GM19397 (cell line): ENCODE results near the gene ACMSD.
"Not testable (repeated sequence)": the region's sequence is repeated elsewhere in the genome, so short reads cannot be mapped to it uniquely, and the experiment has no call there.

ENCODE experiments used
- ATAC-seq: cut with Tn5 transposase; IDR thresholded peaks from one replicate; pipeline ENCODE4 v1.9.1; 2021; ENCODE audit warnings: mild to moderate bottlenecking, moderate library complexity; ENCODE audit not compliant: unreplicated experiment

ACMSD gene

GRCh38 chr2:134838143-134838620 is at the start of gene ACMSD:
TSS of gene ACMSD (plus strand) at chr2:134838616. CDS start at chr2:134838683, 67 bp downstream.
- no peak for ATAC-seq

GRCh38 chr2:134790487-134790886 is 47.9 kb upstream of the ACMSD start:
- ATAC-seq: no peak

DNA sequence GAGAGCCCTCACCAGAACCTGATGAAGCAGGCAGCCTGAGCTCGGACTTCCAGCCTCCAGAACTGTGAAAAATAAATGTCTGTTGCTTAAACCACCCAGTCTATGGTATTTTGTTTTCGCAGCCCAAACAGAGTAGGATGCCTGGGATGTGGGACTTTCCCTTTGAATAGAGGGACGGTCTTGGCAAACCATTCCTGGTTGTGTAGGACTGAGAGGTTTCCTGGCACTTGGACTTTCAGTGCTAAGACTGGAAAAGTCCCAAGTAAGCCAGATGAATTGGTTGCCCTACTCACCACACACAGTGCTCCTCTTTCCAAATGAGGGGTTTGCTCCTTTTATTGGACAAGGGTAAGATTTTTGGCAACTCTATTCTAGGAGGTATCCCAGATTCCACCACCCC is 46.8 kb upstream of the ACMSD start:
- ATAC-seq: no peak

- no peak for ATAC-seq
Observed at GRCh38 chr2:134792186-134792585, 46.2 kb upstream of the ACMSD start.

DNA sequence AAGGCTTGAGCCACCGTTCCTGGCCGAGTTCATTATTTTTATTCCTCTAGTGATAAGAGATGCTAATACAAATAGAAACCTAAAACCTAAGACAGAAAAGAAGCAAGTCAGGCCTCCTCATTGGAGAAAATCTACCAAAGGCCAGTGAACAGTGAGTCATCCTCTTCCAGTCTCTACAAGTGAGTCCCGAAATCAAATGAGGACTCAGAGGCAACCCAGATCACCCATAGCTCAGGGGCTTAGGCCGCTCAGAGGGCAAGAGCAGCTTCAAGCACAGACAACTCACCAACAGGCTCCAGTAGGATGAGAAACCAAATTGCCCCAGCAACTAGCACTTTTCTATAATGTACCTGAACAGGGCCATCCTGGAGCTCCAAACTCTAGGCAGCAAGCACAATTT is 42.7 kb upstream of the ACMSD start:
- ATAC-seq: no peak

- ATAC-seq: no peak
Observed at GRCh38 chr2:134796373-134796772, 42.0 kb upstream of the ACMSD start.

DNA sequence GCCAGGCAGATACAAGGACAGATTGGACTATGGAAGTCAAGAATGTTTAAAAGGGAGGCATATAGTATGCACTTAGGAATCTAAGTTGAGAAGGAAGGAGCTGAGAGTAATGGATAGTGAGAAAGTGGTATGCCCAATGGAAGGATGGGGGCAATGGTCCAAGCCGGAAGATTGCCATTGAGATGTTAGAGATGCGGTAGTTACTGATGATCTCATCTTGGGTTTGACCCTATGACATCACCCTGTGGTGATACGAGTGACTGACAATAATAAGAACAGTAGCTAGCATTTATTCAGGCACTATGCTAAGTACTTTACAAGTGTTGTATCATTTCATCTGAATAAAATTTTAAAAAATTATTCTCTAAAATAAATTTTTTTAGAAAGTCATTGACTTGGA is 38.5 kb upstream of the ACMSD start:
- no peak for ATAC-seq

- no peak for ATAC-seq
Observed at GRCh38 chr2:134800341-134800740, 38.1 kb upstream of the ACMSD start.

DNA sequence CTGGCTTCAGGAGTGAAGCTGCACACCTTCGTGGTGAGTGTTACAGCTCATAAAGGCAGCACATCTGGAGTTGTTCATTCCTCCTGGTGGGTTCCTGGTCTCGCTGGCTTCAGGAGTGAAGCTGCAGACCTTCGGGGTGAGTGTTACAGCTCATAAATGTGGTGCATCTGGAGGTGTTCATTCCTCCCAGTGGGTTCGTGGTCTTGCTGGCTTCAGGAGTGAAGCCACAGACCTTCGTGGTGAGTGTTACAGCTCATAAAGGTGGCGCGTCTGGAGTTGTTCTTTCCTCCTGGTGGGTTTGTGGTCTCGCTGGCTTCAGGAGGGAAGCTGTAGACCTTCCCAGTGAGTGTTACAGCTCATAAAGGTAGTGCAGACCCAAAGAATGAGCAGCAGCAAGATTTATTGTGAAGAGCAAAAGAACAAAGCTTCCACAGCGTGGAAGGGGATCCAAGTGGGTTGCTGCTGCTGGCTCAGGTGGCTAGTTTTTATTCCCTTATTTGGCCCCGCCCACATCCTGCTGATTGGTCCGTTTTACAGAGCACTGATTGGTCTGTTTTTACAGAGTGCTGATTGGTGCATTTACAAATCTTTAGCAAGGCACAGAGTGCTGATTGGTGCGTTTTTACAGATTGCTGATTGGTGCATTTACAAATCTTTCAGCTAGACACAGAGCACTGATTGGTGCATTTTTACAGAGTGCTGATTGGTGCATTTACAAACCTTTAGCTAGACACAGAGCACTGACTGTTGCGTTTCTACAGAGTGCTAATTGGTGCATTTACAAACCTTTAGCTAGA is 34.6 kb upstream of the ACMSD start:
- ATAC-seq: not testable (repeated sequence)

DNA sequence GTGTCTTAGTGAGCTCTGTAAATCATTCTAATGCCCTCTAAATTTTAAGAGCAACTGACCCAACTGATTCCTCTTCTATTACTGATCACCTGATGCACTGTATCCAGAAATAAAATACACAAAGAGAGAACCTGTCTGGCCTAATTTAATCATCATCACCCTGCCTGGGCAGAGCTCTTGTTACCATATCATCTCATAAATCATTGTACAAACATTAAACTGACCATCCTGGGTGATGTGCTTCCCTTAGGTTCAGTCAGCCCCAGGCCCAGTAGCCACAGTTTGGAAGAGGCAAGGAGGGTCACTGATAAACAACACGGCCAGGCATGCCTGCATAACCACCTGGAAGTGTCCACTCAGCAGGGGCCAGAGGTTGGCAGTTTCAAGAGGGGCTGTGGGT is 22.7 kb upstream of the ACMSD start:
- ATAC-seq: no peak

- ATAC-seq: no peak
Observed at GRCh38 chr2:134818321-134818720, 20.1 kb upstream of the ACMSD start.

- no peak for ATAC-seq
Observed at GRCh38 chr2:134819334-134819733, 19.1 kb upstream of the ACMSD start.

- ATAC-seq: no peak
Observed at GRCh38 chr2:134823431-134823830, 15.0 kb upstream of the ACMSD start.

DNA sequence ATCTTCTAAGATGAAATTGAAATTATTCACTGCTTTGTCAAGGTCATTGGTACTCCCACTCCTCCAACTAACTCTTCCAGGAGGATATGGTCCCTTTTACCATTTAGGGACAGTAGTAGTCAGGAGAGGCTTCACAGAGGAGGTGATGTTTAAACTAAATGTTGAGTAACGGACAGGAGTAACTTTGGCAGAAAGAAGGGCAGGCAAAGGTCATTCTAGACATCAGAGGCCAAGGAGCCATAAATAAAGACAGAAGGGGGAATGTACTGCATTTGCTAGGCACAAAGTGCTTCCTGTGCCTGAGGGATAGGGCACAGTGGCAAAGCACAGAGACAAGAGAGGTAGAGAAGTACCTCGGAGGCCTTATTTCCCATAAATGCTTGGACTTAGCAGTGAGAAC is 14.6 kb upstream of the ACMSD start:
- no peak for ATAC-seq

DNA sequence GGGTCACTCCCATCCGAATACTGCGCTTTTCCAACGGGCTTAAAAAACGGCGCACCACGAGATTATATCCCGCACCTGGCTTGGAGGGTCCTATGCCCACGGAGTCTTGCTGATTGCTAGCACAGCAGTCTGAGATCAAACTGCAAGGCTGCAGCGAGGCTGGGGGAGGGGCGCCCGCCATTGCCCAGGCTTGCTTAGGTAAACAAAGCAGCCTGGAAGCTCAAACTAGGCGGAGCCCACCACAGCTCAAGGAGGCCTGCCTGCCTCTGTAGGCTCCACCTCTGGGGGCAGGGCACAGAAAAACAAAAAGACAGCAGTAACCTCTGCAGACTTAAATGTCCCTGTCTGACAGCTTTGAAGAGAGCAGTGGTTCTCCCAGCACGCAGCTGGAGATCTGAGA is 12.7 kb upstream of the ACMSD start:
- not testable (repeated sequence) for ATAC-seq

GRCh38 chr2:134835471-134835870 is 2.9 kb upstream of the ACMSD start:
- no peak for ATAC-seq

DNA sequence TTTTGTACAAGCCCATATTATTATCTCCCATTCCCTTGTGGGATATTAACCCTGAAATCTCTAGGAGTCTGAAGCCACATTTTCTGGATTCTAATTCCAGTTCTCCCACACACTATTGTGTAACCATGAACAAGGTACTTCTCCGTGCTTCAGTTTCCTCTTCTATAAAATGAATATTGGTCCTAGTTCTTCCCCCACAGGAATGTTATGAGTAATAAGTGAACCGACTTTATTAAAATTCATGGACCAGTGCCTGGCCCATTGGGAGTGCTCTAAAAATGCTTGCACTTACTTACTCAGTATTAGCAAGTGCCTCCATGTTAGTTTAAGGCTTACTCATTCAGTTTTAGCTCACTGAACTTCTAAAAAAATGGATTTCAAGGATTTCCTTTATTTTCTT is 1.4 kb upstream of the ACMSD start:
- ATAC-seq: no peak

DNA sequence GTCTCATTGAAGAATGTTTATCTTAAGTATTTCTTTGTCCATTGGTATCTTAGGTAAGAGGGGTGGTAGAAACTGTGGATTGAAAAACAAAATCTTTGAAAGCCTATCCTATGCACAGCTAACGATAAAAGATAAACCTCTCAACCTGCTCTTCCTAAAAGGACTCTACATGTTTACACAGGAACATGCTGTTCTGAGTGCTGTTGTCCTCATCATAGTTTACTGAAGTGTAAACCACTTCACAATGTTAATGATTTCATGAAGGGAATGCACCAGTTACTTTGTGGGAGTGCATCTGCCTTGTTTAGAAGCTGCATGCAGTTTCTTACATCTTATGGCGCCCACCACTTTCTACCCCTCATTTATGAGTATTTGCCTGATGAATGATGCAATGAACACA is 1.2 kb downstream of the ACMSD start:
- ATAC-seq: no peak

DNA sequence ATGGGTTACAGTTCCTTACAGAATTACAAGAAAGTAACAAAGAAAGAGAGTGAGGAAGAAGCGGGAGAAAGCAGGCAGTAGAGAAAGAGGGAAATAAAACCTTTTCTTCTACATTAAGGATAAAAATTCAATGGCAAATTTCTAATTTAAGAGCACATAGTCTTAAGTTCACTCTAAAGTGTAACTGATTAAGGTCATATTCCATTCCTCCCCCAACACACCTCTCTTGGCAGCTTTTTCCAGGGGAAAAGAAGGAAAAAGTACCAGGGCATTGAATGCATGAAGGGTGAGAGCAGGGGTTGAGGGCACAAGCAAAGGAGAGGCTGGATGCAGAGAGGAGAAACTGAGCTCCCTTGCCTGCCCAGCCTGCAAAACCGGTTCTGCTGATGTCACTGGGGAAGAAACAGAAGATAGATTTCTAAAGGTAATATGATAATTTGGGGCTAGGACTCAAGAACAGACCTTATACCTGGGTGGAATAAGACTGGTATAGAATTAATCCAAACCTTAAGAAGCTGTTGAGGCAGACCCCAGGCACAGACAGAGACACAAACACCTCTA is 4.6 kb downstream of the ACMSD start:
- no peak for ATAC-seq

GRCh38 chr2:134843968-134844367 is 5.6 kb downstream of the ACMSD start:
- no peak for ATAC-seq

DNA sequence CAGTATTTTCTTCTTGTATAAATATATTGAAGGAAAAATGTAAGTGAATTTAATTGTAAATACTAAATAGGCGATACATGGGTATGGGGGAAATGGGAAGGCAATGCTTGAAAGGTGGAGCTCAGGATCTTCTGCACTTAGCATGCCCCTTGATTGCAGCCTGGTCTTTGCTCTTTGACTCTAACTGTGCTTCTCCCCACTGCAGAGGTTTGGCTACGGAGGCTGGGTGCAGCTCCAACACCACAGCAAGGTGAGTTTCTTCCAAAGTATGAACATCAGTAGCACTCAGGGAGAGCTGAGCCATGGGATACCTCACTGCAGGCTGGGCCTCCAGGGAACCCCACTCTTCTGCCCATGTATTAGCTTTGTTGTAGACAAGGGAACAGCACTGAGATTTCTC is 6.6 kb downstream of the ACMSD start:
- ATAC-seq: no peak

DNA sequence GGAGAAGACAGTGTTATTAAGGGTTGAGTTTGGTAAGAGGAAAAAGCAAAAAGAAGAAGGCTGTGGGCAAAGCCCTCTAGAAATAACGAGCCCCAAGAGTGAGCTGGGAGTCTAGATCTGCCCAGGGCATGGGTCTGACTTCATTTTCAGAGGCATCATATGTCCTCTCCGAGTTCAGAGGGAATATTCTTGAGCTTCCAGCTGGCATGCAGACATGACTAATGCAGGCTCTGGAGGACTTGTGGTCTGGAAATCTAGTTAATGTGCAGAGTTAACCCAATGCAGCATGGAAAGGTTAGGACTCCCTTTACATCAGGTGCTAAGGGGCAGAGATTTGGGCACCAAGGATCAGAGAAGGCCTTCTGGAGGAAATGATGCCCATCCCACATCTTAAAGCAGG is 7.3 kb downstream of the ACMSD start:
- ATAC-seq: no peak

DNA sequence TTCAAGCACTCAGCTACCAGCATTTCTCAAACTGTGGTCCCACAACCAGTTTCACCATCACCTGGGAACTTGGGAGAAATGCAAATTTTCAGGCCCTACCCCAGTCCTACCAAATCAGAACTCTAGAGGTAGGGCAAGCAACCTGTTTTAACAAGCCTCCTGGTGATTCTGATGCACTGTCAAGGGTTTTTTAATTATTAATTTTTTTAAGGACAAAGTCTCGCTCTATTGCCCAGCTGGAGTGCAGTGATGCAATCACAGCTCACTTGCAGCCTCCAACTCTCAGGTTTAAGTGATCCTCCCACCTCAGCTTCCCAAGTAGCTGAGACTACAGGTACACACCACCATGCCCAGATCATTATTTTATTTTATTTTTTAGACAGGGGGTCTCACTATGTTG is 7.8 kb downstream of the ACMSD start:
- no peak for ATAC-seq
